PC-9 (cell line): ENCODE results near the gene LNX2. TPM values are rescaled to one million over a fixed set of nuclear protein-coding genes. Genes with fewer than 3 reads are reported as not detected.

Experiments
- BruUV-seq: library from RNA; stranded (reverse); fragments of 400-500 nt; replicated peaks from 2 replicates; lab custom pipeline; 2021; lab: Mats Ljungman, UMichigan
- CTCF ChIA-PET: fragments of 300-600 bp; sonication (Branson Sonifier 250); formaldehyde crosslinking; loops from one replicate; lab custom pipeline; 2022; ENCODE audit warnings: antibody characterized with exemption; lab: Charles Lee
- POLR2A ChIA-PET: fragments of 300-600 bp; sonication (Branson Sonifier 250); formaldehyde crosslinking; loops from one replicate; lab custom pipeline; 2022; ENCODE audit warnings: antibody characterized with exemption; ENCODE audit not compliant: unreplicated experiment; lab: Charles Lee
- DNase-seq, 2 experiments: peaks; one replicate each; pipeline versions ENCODE4 v3.0.0 to v3.0.0-alpha.2; 2015 to 2022; ENCODE audit warnings: mixed read lengths in 1 of 2
- H2AFZ ChIP-seq: fragments of 200-600 bp; sonication (generic); 2 replicates; pipeline ENCODE4 v1.8.1; 2017; ENCODE audit warnings: antibody characterized with exemption
- H3F3A ChIP-seq: fragments of 200-600 bp; sonication (generic); 2 replicates; pipeline ENCODE4 v1.8.1; 2017; ENCODE audit warnings: antibody characterized with exemption, mild to moderate bottlenecking, low read depth; ENCODE audit not compliant: insufficient read depth
- H3K27ac ChIP-seq: fragments of 200-600 bp; sonication (generic); 2 replicates; pipeline ENCODE4 v1.6.1; 2016; ENCODE audit warnings: mixed run types
- H3K27me3 ChIP-seq: fragments of 200-600 bp; sonication (generic); 2 replicates; pipeline ENCODE4 v1.6.1; 2016; ENCODE audit warnings: low read depth, mixed run types; ENCODE audit not compliant: insufficient read depth
- H3K36me3 ChIP-seq: fragments of 200-600 bp; sonication (generic); 2 replicates; pipeline ENCODE4 v1.6.1; 2016; ENCODE audit warnings: low read depth, mixed run types
- H3K4me1 ChIP-seq: fragments of 200-600 bp; sonication (generic); replicated peaks from 2 replicates; pipeline ENCODE4 v1.6.1; 2016; ENCODE audit warnings: mixed run types; ENCODE audit not compliant: insufficient read depth
- H3K4me2 ChIP-seq: fragments of 200-600 bp; sonication (generic); 2 replicates; pipeline ENCODE4 v1.6.1; 2017; ENCODE audit warnings: mixed run types
- H3K4me3 ChIP-seq: fragments of 200-600 bp; sonication (generic); 2 replicates; pipeline ENCODE4 v1.6.1; 2016; ENCODE audit warnings: mixed run types
- H3K79me2 ChIP-seq: fragments of 200-600 bp; sonication (generic); 2 replicates; pipeline ENCODE4 v1.6.1; 2017; ENCODE audit warnings: low read depth, mixed run types
- H3K9me2 ChIP-seq: fragments of 200-600 bp; sonication (generic); 2 replicates; pipeline ENCODE4 v1.8.1; 2017; ENCODE audit warnings: mild to moderate bottlenecking; ENCODE audit not compliant: insufficient read depth
- H3K9me3 ChIP-seq: fragments of 200-600 bp; sonication (generic); 2 replicates; pipeline ENCODE4 v1.8.1; 2016; ENCODE audit warnings: low read depth; ENCODE audit not compliant: insufficient read depth
- H4K20me1 ChIP-seq: fragments of 200-600 bp; sonication (generic); 2 replicates; pipeline ENCODE4 v1.8.1; 2017; ENCODE audit not compliant: insufficient read depth
- EZH2 ChIP-seq: fragments of 200-600 bp; sonication (generic); IDR thresholded peaks from 2 replicates; pipeline ENCODE4 v1.8.0; 2017; ENCODE audit warnings: antibody characterized with exemption, low read depth
- intact Hi-C: fragments of 100-400 bp; cut with micrococcal nuclease; formaldehyde crosslinking; loops from one replicate; pipeline ENCODE4 v1.10.0; 2022; ENCODE audit not compliant: unreplicated experiment
- total RNA-seq: library from RNA; stranded (reverse); gene quantifications from 2 replicates; pipeline ENCODE4 v1.2.3, GENCODE V29; 2021
- TF ChIP-seq, protein P1 (sequence below): fragments of 200-600 bp; sonication (generic); conservative IDR thresholded peaks from 2 replicates; pipeline ENCODE4 v1.6.1; 2017; ENCODE audit warnings: mixed run types, antibody characterized with exemption, mild to moderate bottlenecking, moderate library complexity

Gene LNX2
- total RNA-seq, 1 experiment from 2014 or later: 7.0 TPM

DNA sequence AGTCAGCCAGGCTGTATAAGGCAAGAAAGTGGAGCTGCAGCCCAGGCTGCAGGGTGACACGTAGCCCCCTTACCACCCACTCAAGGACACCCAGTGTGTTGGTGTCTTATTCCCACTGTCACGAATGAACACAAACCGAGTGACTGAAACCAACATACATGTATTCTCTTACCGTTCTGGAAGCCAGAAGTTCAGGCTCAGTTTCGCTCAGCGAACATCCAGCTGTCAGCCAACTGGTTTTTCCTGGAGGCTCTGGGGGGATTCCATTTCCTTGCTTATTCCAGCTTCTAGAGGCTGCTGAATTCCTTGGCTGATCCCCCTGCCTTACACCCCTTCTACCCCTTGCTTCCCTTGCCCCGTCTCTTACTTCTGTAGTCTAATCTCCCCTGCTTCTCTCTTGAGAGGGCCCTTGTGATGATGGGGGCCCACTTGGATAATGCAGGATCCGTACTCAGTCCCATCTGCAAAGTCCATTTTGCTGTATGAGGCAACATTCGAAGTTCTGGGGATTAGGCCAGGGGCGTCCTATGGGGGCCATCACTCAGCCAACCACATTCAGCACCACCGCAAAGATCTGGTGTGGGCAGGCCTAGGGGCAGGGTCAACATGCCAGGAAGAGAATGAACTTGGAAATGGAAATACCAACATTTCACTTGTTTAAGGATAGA lies 122.6 kb downstream of the LNX2 start:
- H3K79me2 ChIP-seq: no peaks in the 10 kb centered on the region
- no peak for TF ChIP-seq EZH2
- TF ChIP-seq, protein P1, sequence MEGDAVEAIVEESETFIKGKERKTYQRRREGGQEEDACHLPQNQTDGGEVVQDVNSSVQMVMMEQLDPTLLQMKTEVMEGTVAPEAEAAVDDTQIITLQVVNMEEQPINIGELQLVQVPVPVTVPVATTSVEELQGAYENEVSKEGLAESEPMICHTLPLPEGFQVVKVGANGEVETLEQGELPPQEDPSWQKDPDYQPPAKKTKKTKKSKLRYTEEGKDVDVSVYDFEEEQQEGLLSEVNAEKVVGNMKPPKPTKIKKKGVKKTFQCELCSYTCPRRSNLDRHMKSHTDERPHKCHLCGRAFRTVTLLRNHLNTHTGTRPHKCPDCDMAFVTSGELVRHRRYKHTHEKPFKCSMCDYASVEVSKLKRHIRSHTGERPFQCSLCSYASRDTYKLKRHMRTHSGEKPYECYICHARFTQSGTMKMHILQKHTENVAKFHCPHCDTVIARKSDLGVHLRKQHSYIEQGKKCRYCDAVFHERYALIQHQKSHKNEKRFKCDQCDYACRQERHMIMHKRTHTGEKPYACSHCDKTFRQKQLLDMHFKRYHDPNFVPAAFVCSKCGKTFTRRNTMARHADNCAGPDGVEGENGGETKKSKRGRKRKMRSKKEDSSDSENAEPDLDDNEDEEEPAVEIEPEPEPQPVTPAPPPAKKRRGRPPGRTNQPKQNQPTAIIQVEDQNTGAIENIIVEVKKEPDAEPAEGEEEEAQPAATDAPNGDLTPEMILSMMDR: no peak

DNA sequence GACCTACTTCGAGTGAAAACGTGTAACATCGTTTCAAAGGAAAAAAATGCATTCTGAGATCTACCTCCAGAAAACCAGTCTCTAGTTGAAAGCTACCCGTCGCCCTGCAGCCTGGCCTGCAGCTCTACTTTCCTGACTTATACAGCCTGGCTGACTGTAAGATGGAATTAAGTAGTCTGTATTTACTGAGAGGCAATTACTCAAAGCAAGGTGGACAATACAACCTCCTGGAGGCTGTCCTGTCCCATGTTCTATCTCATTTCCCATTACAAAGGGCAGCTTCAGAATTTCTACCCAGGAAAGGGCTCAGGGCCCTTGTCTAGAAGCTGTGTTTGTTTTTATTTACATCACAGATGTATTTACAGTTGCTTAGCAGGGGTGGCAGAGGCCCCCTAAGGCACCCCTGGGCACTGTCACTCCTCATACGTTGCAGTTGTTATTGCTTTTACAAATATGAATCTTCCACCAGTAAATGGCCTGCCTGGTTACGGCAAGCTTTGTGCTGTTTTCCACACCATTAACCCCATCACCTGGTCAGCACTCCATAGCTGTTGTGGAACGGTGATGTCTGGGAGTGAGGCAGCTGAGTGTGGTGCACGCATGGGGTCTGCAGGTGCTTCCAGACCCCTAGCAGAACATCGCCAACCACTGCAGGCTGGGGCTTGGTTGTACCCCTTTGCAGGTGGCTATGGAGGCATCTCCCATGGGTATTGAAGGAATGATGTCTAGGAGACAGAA lies 123.6 kb downstream of the LNX2 start:
- H3K79me2 ChIP-seq: no peaks in the 10 kb centered on the region
- H3K9me3 ChIP-seq: no peaks in the 10 kb centered on the region
- H2AFZ ChIP-seq: no peak overlapping the region
- H3K4me2 ChIP-seq: no peak overlapping the region
- intact Hi-C loops: no loop called here
- CTCF ChIA-PET: no interaction called here
- no peaks in the 10 kb centered on the region for H3K9me2 ChIP-seq
- no peaks in the 10 kb centered on the region for H3K36me3 ChIP-seq
- no peak overlapping the region for H3K4me3 ChIP-seq
- no peaks in the 10 kb centered on the region for H3K4me1 ChIP-seq
- H3K27me3 ChIP-seq: peaks cover 26% of the 10 kb centered on the region
- H3F3A ChIP-seq: no peaks in the 10 kb centered on the region
- no TSS peak for BruUV-seq
- H3K27ac ChIP-seq: no peak overlapping the region
- no peak for DNase-seq
- POLR2A ChIA-PET: no interaction called here
- TF ChIP-seq EZH2: no peak
- TF ChIP-seq, protein P1: no peak
- no peaks in the 10 kb centered on the region for H4K20me1 ChIP-seq

More for the DNA sequence above, 122.6 kb downstream of the LNX2 start:
- Histone ChIP-seq H3K4me3 (no peak overlapping the region), H3F3A (no peaks in the 10 kb centered on the region), H3K9me2 (no peaks in the 10 kb centered on the region), H3K36me3 (no peaks in the 10 kb centered on the region), H3K27me3 (peaks cover 28% of the 10 kb centered on the region), H3K27ac (no peak overlapping the region), H4K20me1 (no peaks in the 10 kb centered on the region), H3K4me1 (no peaks in the 10 kb centered on the region), H3K9me3 (no peaks in the 10 kb centered on the region), H3K4me2 (no peak overlapping the region), H2AFZ (no peak overlapping the region)
- no peak for DNase-seq
- BruUV-seq: no TSS peak
- intact Hi-C loops: no loop called here
- POLR2A ChIA-PET: no interaction called here
- CTCF ChIA-PET: no interaction called here

DNA sequence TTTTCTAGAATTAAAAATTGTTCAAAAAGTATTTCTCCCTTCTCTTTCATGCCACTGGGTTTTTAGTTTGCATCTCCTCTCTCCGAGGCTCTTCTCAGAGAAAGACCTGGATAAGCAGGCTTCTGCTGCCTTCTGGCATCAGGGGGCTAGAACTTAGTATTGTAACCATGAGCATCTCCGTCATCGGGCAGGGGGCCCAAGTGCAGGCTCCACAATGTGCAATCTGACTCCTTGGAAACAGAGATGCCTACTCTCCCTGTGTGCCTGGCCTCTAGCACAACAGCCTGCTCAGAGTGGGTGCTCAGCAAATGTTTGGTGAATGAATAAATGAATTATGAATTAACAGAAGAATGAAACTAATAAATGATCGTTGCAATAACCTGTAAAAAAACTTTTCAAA lies 124.3 kb downstream of the LNX2 start:
- Histone ChIP-seq H3K79me2 (no peaks in the 10 kb centered on the region), H3K4me3 (no peak overlapping the region), H3F3A (no peaks in the 10 kb centered on the region), H3K36me3 (no peaks in the 10 kb centered on the region), H3K27ac (no peak overlapping the region), H3K9me2 (no peaks in the 10 kb centered on the region), H4K20me1 (no peaks in the 10 kb centered on the region), H3K4me2 (no peak overlapping the region), H3K27me3 (peaks cover 26% of the 10 kb centered on the region), H3K9me3 (no peaks in the 10 kb centered on the region), H3K4me1 (no peaks in the 10 kb centered on the region), H2AFZ (no peak overlapping the region)
- intact Hi-C loops: no loop called here
- no peak for DNase-seq
- POLR2A ChIA-PET: no interaction called here
- no peak for TF ChIP-seq EZH2
- TF ChIP-seq, protein P1: no peak
- BruUV-seq: no TSS peak
- CTCF ChIA-PET: no interaction called here

Other genes with a start within 250 kb of the LNX2 start
- 105 and 130 TPM in 2 replicates for gene GTF3A, start 195.9 kb downstream of the LNX2 start, total RNA-seq
- 22.9 and 28.3 TPM in 2 replicates for gene MTIF3, start 170.0 kb downstream of the LNX2 start, total RNA-seq
- gene POLR1D, start 1.4 kb upstream of the LNX2 start, total RNA-seq: 104 and 119 TPM in 2 replicates
- not detected in 2 replicates for gene GSX1, start 172.0 kb upstream of the LNX2 start, total RNA-seq